SK-N-SH treated with all-trans-retinoic acid at 6 μM for 48 hours (cell line): ENCODE results near the gene MKRN2.

ENCODE experiments used
- ZNF8 ChIP-seq: fragments of 450-650 bp; formaldehyde crosslinking; IDR thresholded peaks from 2 replicates; pipeline ENCODE4 v1.5.0; 2020; ENCODE audit warnings: mild to moderate bottlenecking, moderate library complexity
- TF ChIP-seq, protein P1 (sequence below): fragments of 250-450 bp; sonication (Bioruptor Pico); IDR thresholded peaks from 2 replicates; pipeline ENCODE4 v1.8.0; 2021; ENCODE audit warnings: low read depth, mild to moderate bottlenecking, moderate library complexity, borderline replicate concordance
- TF ChIP-seq, protein P2 (sequence below): fragments of 250-450 bp; sonication (Bioruptor Pico); IDR thresholded peaks from 2 replicates; pipeline ENCODE4 v1.8.0; 2020; ENCODE audit warnings: mild to moderate bottlenecking, moderate library complexity, borderline replicate concordance

DNA sequence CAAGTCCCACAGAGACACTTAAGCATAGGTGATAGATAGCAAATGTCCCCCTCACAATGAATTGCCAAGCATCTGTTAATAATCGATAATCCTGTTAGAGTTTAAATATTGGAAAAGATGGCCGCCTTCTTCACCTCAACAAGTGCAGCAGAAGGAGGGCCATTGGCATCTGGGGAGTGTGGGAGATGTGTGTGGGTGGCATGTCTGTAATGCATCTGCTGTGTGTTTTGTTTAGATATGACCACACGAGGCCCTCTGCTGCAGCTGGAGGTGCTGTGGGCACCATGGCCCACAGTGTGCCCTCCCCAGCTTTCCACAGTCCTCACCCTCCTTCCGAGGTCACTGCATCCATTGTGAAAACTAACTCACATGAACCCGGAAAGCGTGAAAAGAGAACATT lies 12.9 kb downstream of the MKRN2 start:
- TF ChIP-seq, protein P1, sequence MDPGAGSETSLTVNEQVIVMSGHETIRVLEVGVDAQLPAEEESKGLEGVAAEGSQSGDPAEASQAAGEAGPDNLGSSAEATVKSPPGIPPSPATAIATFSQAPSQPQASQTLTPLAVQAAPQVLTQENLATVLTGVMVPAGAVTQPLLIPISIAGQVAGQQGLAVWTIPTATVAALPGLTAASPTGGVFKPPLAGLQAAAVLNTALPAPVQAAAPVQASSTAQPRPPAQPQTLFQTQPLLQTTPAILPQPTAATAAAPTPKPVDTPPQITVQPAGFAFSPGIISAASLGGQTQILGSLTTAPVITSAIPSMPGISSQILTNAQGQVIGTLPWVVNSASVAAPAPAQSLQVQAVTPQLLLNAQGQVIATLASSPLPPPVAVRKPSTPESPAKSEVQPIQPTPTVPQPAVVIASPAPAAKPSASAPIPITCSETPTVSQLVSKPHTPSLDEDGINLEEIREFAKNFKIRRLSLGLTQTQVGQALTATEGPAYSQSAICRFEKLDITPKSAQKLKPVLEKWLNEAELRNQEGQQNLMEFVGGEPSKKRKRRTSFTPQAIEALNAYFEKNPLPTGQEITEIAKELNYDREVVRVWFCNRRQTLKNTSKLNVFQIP: no peak
- TF ChIP-seq, protein P2, sequence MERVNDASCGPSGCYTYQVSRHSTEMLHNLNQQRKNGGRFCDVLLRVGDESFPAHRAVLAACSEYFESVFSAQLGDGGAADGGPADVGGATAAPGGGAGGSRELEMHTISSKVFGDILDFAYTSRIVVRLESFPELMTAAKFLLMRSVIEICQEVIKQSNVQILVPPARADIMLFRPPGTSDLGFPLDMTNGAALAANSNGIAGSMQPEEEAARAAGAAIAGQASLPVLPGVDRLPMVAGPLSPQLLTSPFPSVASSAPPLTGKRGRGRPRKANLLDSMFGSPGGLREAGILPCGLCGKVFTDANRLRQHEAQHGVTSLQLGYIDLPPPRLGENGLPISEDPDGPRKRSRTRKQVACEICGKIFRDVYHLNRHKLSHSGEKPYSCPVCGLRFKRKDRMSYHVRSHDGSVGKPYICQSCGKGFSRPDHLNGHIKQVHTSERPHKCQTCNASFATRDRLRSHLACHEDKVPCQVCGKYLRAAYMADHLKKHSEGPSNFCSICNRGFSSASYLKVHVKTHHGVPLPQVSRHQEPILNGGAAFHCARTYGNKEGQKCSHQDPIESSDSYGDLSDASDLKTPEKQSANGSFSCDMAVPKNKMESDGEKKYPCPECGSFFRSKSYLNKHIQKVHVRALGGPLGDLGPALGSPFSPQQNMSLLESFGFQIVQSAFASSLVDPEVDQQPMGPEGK: no peak
- no peak for TF ChIP-seq ZNF8 (CRISPR knock-in tag)
